WTC11 (cell line): Measurements from ENCODE around the gene PLSCR4.

Experiments
- ATF1 ChIP-seq: sonication (generic); formaldehyde crosslinking; IDR thresholded peaks from 2 replicates; pipeline ENCODE4 v1.8.1; 2023; ENCODE audit warnings: mild to moderate bottlenecking, moderate library complexity, missing genetic modification reagents
- CTCF ChIP-seq: fragments of 200-600 bp; IDR thresholded peaks from 2 replicates; pipeline ENCODE4 v1.8.0; 2022; ENCODE audit warnings: antibody characterized with exemption
- FOXP4 ChIP-seq: sonication (generic); formaldehyde crosslinking; IDR thresholded peaks from 2 replicates; pipeline ENCODE4 v1.8.0; 2022; ENCODE audit warnings: mild to moderate bottlenecking, missing genetic modification reagents
- MLX ChIP-seq: sonication (generic); formaldehyde crosslinking; IDR thresholded peaks from 2 replicates; pipeline ENCODE4 v1.8.1; 2023; ENCODE audit warnings: mild to moderate bottlenecking, missing genetic modification reagents, moderate library complexity
- NFE2L1 ChIP-seq: sonication (generic); formaldehyde crosslinking; IDR thresholded peaks from 2 replicates; pipeline ENCODE4 v1.8.1; 2023; ENCODE audit warnings: missing genetic modification reagents
- NFYB ChIP-seq: sonication (generic); formaldehyde crosslinking; conservative IDR thresholded peaks from 2 replicates; pipeline ENCODE4 v1.8.0; 2022; ENCODE audit warnings: low read depth, missing genetic modification reagents
- PREB ChIP-seq: sonication (generic); formaldehyde crosslinking; IDR thresholded peaks from 2 replicates; pipeline ENCODE4 v1.8.1; 2022; ENCODE audit warnings: mild to moderate bottlenecking, missing genetic modification reagents, moderate library complexity, borderline replicate concordance
- SOX15 ChIP-seq: fragments of 250-450 bp; sonication (Bioruptor Pico); IDR thresholded peaks from 2 replicates; pipeline ENCODE4 v1.9.0; 2021; ENCODE audit warnings: mild to moderate bottlenecking
- USF2 ChIP-seq: sonication (generic); formaldehyde crosslinking; IDR thresholded peaks from 2 replicates; pipeline ENCODE4 v1.8.1; 2023; ENCODE audit warnings: mild to moderate bottlenecking, missing genetic modification reagents, moderate library complexity

GRCh38 chr3:146195605-146196004, 55.3 kb downstream of the PLSCR4 start:
- no peak for TF ChIP-seq MLX (CRISPR knock-in tag)
- TF ChIP-seq FOXP4 (CRISPR knock-in tag): no peak
- no peak for TF ChIP-seq ATF1
- TF ChIP-seq USF2 (CRISPR knock-in tag): no peak
- TF ChIP-seq CTCF: no peak
- no peak for TF ChIP-seq NFYB (CRISPR knock-in tag)
- TF ChIP-seq NFE2L1 (CRISPR knock-in tag): no peak
- TF ChIP-seq SOX15: no peak
- TF ChIP-seq PREB (CRISPR knock-in tag): no peak
